Glutamatergic neuron (in vitro differentiated cells): ENCODE results near the gene MARS1. TPM values are rescaled to one million over a fixed set of nuclear protein-coding genes. Genes with fewer than 3 reads are reported as not detected.
"Not testable (repeated sequence)": the region's sequence is repeated elsewhere in the genome, so short reads cannot be mapped to it uniquely, and the experiment has no call there.

Experiments used
- DNase-seq: peaks from one replicate; pipeline ENCODE4 v3.0.0; 2022
- H3K27ac Mint-ChIP-seq: one replicate; pipeline ENCODE4 v1.8.0; 2020; ENCODE audit warnings: mild to moderate bottlenecking, mixed read lengths, inconsistent platforms; ENCODE audit not compliant: unreplicated experiment
- H3K27me3 Mint-ChIP-seq: one replicate; pipeline ENCODE4 v1.8.0; 2020; ENCODE audit warnings: mild to moderate bottlenecking, moderate library complexity, mixed read lengths, inconsistent platforms; ENCODE audit not compliant: unreplicated experiment
- H3K36me3 Mint-ChIP-seq: one replicate; pipeline ENCODE4 v1.8.0; 2020; ENCODE audit warnings: mild to moderate bottlenecking, mixed read lengths, inconsistent platforms; ENCODE audit not compliant: unreplicated experiment
- H3K4me1 Mint-ChIP-seq: one replicate; pipeline ENCODE4 v1.8.0; 2020; ENCODE audit warnings: mild to moderate bottlenecking, low read depth, mixed read lengths, inconsistent platforms; ENCODE audit not compliant: unreplicated experiment
- H3K4me3 Mint-ChIP-seq: one replicate; pipeline ENCODE4 v1.8.0; 2020; ENCODE audit warnings: mild to moderate bottlenecking, mixed read lengths, inconsistent platforms; ENCODE audit not compliant: unreplicated experiment
- H3K9me3 Mint-ChIP-seq: one replicate; pipeline ENCODE4 v1.8.0; 2020; ENCODE audit warnings: mild to moderate bottlenecking, moderate library complexity, mixed read lengths, inconsistent platforms; ENCODE audit not compliant: unreplicated experiment
- CTCF ChIP-seq: fragments of 200-600 bp; sonication (generic); IDR thresholded peaks from one replicate; pipeline ENCODE4 v1.5.0; 2021; ENCODE audit not compliant: partially characterized antibody, unreplicated experiment
- microRNA-seq: library from miRNA; unstranded; fragments of <30 nt; microRNA quantifications from one replicate; pipeline ENCODE4, GENCODE V29; 2020; ENCODE audit not compliant: unreplicated experiment
- total RNA-seq: library from RNA; stranded (reverse); fragmentation: NEBNext Ultra II Directional; extraction: Animal tissue kit (Norgen Biotek cat#: 25700); gene quantifications from one replicate; pipeline ENCODE4 v1.2.1, GENCODE V29; 2021; ENCODE audit not compliant: unreplicated experiment

Gene MARS1
- total RNA-seq, 1 donor from 2014 or later: 870 TPM

- Mint-ChIP-seq H3K27me3 (peaks cover 3% of the 10 kb centered on the region), H3K4me3 (no peak overlapping the region), H3K9me3 (peaks cover 5% of the 10 kb centered on the region), H3K27ac (no peak overlapping the region), H3K36me3 (peaks cover 7% of the 10 kb centered on the region), H3K4me1 (peaks cover 20% of the 10 kb centered on the region)
- DNase-seq: no peak
- TF ChIP-seq CTCF: no peak
Observed at GRCh38 chr12:57558864-57559263, 71.0 kb downstream of the MARS1 start.

- H3K36me3 Mint-ChIP-seq: peaks cover 16% of the 10 kb centered on the region
- no peak for TF ChIP-seq CTCF
- H3K9me3 Mint-ChIP-seq: peaks cover 3% of the 10 kb centered on the region
- H3K27ac Mint-ChIP-seq: no peak overlapping the region
- no peak overlapping the region for H3K4me3 Mint-ChIP-seq
- peaks cover 8% of the 10 kb centered on the region for H3K4me1 Mint-ChIP-seq
- no peak for DNase-seq
- H3K27me3 Mint-ChIP-seq: peaks cover 1% of the 10 kb centered on the region
Observed at GRCh38 chr12:57560516-57560915, 72.6 kb downstream of the MARS1 start.

GRCh38 chr12:57561117-57561516, 73.2 kb downstream of the MARS1 start:
- H3K36me3 Mint-ChIP-seq: peaks cover 16% of the 10 kb centered on the region
- H3K4me3 Mint-ChIP-seq, H3K9me3 Mint-ChIP-seq, H3K27ac Mint-ChIP-seq, H3K4me1 Mint-ChIP-seq, DNase-seq, H3K27me3 Mint-ChIP-seq: not testable (repeated sequence)

- TF ChIP-seq CTCF: no peak
- H3K4me3 Mint-ChIP-seq: no peak overlapping the region
- peaks cover 1% of the 10 kb centered on the region for H3K27me3 Mint-ChIP-seq
- no peak for DNase-seq
- H3K27ac Mint-ChIP-seq: no peak overlapping the region
- H3K9me3 Mint-ChIP-seq: peaks cover 3% of the 10 kb centered on the region
- peaks cover 17% of the 10 kb centered on the region for H3K36me3 Mint-ChIP-seq
- H3K4me1 Mint-ChIP-seq: no peaks in the 10 kb centered on the region
Observed at GRCh38 chr12:57563358-57563757, 75.5 kb downstream of the MARS1 start.

- H3K36me3 Mint-ChIP-seq: peaks cover 23% of the 10 kb centered on the region
- no peak for DNase-seq
- H3K4me1 Mint-ChIP-seq: no peaks in the 10 kb centered on the region
- H3K27ac Mint-ChIP-seq: no peak overlapping the region
- peaks cover 4% of the 10 kb centered on the region for H3K9me3 Mint-ChIP-seq
- H3K4me3 Mint-ChIP-seq: no peak overlapping the region
- no peak for TF ChIP-seq CTCF
- H3K27me3 Mint-ChIP-seq: peaks cover 3% of the 10 kb centered on the region
Observed at GRCh38 chr12:57564178-57564740, 76.4 kb downstream of the MARS1 start.

Small RNA genes within 50 kb of the gene (microRNA-seq; reads per million reads assigned to microRNA genes)
- 4.1 reads per million, percentile 28 among the genes with 10 or more reads in this experiment for gene MIR616
- gene MIR6758: 9.2 reads per million, percentile 46 among the genes with 10 or more reads in this experiment

Other genes with a start within 250 kb of the MARS1 start
- gene STAC3, start 236.9 kb upstream of the MARS1 start, total RNA-seq: 12.1 TPM
- gene R3HDM2, start 57.0 kb upstream of the MARS1 start, total RNA-seq: 106 TPM
- not detected for gene INHBC, start 53.3 kb upstream of the MARS1 start, total RNA-seq
- gene INHBE, start 32.8 kb upstream of the MARS1 start, total RNA-seq: 18.0 TPM
- gene GLI1, start 28.3 kb upstream of the MARS1 start, total RNA-seq: 2.3 TPM
- 52.0 TPM for gene ARHGAP9, start 8.2 kb upstream of the MARS1 start, total RNA-seq
- 70.9 TPM for gene DDIT3, start 32.4 kb downstream of the MARS1 start, total RNA-seq
- gene MBD6, start 34.8 kb downstream of the MARS1 start, total RNA-seq: 108 TPM
- 484 TPM for gene DCTN2, start 59.1 kb downstream of the MARS1 start, total RNA-seq
- gene KIF5A, start 62.0 kb downstream of the MARS1 start, total RNA-seq: 314 TPM
- 27.5 TPM for gene PIP4K2C, start 103.1 kb downstream of the MARS1 start, total RNA-seq
- 99.6 TPM for gene DTX3, start 116.8 kb downstream of the MARS1 start, total RNA-seq
- 80.2 TPM for gene ARHGEF25, start 123.4 kb downstream of the MARS1 start, total RNA-seq
- gene B4GALNT1, start 145.1 kb downstream of the MARS1 start, total RNA-seq: 83.9 TPM
- 225 TPM for gene OS9, start 206.1 kb downstream of the MARS1 start, total RNA-seq